HL-60 (cell line): ENCODE data around the gene TLR8.

Experiments used
- DNase-seq, 2 experiments: peaks; one replicate each; pipeline ENCODE4 v3.0.0-alpha.2; 2010 to 2020; ENCODE audit warnings: low read depth in 1 of 2, low spot score in 1 of 2
- H3K27ac ChIP-seq: fragments of 250-450 bp; sonication (Bioruptor Pico); replicated peaks from 2 replicates; pipeline ENCODE4 v1.5.1; 2020; ENCODE audit warnings: mild to moderate bottlenecking, moderate library complexity
- H3K27me3 ChIP-seq: fragments of 250-450 bp; sonication (Bioruptor Pico); 2 replicates; pipeline ENCODE4 v1.5.1; 2021; ENCODE audit warnings: mild to moderate bottlenecking, moderate library complexity; ENCODE audit not compliant: insufficient read depth, poor library complexity, severe bottlenecking
- H3K4me3 ChIP-seq: replicated peaks from 2 replicates; pipeline ENCODE4 v1.5.1; 2011; ENCODE audit warnings: mild to moderate bottlenecking, control low read depth, low read length; ENCODE audit not compliant: insufficient read depth
- GABPA ChIP-seq: IDR thresholded peaks from 2 replicates; pipeline ENCODE4 v1.6.1; 2012; ENCODE audit warnings: low read depth
- POLR2AphosphoS5 ChIP-seq: IDR thresholded peaks from 2 replicates; pipeline ENCODE4 v1.6.1; 2012; ENCODE audit warnings: low read depth
- SPI1 ChIP-seq: IDR thresholded peaks from 2 replicates; pipeline ENCODE4 v1.6.1; 2012; ENCODE audit warnings: low read depth, mild to moderate bottlenecking, borderline replicate concordance
- TF ChIP-seq, protein P1 (sequence below): IDR thresholded peaks from 2 replicates; pipeline ENCODE4 v1.6.1; 2012; ENCODE audit warnings: low read depth; ENCODE audit not compliant: insufficient replicate concordance
- TF ChIP-seq, protein P2 (sequence below): IDR thresholded peaks from one replicate; pipeline ENCODE4 v1.5.1; 2011; ENCODE audit warnings: low read length, control low read depth, inconsistent platforms; ENCODE audit not compliant: insufficient read depth

Gene TLR8

DNA sequence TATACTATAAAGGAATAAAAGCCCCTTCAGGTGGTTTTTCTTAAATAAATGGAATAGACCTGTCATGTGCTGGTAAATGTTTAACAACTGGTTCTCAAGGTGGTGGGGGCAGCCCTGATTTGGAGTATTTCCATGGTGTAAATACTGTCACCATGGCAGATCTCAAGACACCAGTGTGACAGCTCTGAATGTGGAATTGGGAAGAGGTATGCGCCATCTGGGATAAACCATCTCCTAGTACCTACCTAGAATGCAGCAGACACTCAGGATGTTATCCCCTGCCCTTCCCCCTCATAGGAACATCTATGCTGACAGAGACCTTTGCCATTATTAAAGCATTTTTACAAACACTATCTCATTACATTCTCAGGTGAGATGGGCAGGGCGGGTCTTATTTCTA, 42.1 kb downstream of the TLR8 start:
- Histone ChIP-seq H3K4me3 (no peak overlapping the region), H3K27ac (no peak overlapping the region), H3K27me3 (no peaks in the 10 kb centered on the region)
- TF ChIP-seq, protein P1, sequence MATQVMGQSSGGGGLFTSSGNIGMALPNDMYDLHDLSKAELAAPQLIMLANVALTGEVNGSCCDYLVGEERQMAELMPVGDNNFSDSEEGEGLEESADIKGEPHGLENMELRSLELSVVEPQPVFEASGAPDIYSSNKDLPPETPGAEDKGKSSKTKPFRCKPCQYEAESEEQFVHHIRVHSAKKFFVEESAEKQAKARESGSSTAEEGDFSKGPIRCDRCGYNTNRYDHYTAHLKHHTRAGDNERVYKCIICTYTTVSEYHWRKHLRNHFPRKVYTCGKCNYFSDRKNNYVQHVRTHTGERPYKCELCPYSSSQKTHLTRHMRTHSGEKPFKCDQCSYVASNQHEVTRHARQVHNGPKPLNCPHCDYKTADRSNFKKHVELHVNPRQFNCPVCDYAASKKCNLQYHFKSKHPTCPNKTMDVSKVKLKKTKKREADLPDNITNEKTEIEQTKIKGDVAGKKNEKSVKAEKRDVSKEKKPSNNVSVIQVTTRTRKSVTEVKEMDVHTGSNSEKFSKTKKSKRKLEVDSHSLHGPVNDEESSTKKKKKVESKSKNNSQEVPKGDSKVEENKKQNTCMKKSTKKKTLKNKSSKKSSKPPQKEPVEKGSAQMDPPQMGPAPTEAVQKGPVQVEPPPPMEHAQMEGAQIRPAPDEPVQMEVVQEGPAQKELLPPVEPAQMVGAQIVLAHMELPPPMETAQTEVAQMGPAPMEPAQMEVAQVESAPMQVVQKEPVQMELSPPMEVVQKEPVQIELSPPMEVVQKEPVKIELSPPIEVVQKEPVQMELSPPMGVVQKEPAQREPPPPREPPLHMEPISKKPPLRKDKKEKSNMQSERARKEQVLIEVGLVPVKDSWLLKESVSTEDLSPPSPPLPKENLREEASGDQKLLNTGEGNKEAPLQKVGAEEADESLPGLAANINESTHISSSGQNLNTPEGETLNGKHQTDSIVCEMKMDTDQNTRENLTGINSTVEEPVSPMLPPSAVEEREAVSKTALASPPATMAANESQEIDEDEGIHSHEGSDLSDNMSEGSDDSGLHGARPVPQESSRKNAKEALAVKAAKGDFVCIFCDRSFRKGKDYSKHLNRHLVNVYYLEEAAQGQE = no peak
- TF ChIP-seq GABPA = no peak
- TF ChIP-seq POLR2AphosphoS5 = no peak
- TF ChIP-seq, protein P2, sequence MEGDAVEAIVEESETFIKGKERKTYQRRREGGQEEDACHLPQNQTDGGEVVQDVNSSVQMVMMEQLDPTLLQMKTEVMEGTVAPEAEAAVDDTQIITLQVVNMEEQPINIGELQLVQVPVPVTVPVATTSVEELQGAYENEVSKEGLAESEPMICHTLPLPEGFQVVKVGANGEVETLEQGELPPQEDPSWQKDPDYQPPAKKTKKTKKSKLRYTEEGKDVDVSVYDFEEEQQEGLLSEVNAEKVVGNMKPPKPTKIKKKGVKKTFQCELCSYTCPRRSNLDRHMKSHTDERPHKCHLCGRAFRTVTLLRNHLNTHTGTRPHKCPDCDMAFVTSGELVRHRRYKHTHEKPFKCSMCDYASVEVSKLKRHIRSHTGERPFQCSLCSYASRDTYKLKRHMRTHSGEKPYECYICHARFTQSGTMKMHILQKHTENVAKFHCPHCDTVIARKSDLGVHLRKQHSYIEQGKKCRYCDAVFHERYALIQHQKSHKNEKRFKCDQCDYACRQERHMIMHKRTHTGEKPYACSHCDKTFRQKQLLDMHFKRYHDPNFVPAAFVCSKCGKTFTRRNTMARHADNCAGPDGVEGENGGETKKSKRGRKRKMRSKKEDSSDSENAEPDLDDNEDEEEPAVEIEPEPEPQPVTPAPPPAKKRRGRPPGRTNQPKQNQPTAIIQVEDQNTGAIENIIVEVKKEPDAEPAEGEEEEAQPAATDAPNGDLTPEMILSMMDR = no peak
- TF ChIP-seq SPI1 = no peak
- DNase-seq = no peak

DNA sequence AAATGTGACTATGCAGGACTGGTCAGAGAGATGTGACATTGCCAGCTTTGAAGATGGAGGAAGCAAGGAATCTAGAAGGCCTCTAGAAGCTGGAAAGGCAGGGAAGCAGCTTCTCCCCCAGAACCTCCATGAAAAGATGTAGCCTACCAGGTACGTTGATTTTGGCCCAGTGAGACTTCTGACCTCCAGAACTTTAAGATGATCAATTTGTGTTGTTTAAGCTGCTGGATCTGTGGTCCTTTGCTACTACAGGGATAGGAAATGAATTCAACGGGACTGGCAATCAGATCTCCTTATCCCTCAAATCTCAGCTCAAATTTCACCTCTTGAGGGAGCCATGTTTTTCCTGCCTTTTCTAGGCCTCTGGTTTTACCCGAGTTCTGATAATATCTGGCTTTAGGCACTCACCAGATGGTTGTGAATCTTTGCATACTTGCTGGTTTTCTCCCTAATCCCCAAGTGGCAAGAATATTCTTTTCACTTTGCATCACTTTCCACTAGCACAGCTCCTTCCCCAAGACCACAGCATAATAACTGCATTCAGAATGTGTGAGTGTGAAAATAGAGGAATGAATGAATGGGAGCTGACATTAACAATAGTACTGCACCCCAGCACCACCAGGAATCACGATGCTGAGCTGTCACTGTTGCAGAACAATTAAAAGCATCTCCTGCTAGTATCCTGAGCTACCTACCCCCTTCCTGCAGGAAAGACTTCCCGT, 42.9 kb downstream of the TLR8 start:
- no peak overlapping the region for H3K4me3 ChIP-seq
- TF ChIP-seq POLR2AphosphoS5 (no peak), GABPA (no peak), SPI1 (no peak)
- TF ChIP-seq, protein P2 = no peak
- TF ChIP-seq, protein P1 = no peak
- H3K27ac ChIP-seq = peak overlapping the region; percentile 74
- no peak for DNase-seq
- H3K27me3 ChIP-seq = no peaks in the 10 kb centered on the region

DNA sequence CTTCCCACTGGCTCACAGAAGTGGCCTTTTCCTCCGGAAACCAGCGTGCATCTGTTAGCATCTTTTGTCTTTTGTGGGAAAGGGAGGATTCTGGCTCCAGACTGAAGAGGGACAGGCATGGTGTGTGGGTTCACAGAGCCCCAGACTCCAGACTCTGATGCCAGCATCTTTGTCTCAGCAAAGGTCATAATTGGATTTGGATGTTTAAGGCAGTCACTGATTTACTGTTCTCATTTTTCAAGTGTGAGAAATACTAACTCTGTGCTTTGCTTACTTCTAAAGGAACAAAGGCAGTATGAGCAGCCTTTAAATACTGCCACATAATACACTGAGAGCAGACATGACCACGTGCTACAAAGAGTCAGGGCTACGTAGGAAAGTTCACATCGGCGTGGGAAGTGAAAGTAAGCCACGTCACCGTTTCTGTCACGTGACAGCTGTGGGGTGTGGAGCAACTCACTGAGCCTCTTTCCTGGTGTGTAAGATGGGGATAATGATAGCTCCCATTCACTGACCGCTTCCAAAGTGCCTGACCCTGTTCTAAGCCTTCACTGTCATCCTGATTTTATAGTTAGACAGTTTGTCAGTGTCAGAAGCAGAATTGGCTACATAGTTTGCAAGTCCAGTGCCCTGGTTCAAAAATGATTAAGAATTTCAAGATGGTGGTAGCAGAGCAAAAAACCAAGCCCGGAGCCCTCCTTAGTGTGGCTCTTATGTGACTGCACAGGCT, 43.7 kb downstream of the TLR8 start:
- 0 out of 2 replicates have a peak, but pooled peaks have one; percentile 9 for TF ChIP-seq POLR2AphosphoS5
- TF ChIP-seq, protein P2 = no peak
- H3K4me3 ChIP-seq = peak overlapping the region; percentile 16
- DNase-seq = peak; percentile 87 to 88
- peak overlapping the region; percentile 74 for H3K27ac ChIP-seq
- no peaks in the 10 kb centered on the region for H3K27me3 ChIP-seq
